B cell (primary cell): ENCODE data around the gene HEXD. TPM values are rescaled to one million over a fixed set of nuclear protein-coding genes. Genes with fewer than 3 reads are reported as not detected.

Experiments used
- ATAC-seq: fragments of 200-7000 bp; cut with Tn5 transposase; one replicate; pipeline ENCODE4 v1.10.0; 2021; ENCODE audit warnings: low read depth, mild to moderate bottlenecking, moderate number of reproducible peaks, moderate library complexity
- CTCF ChIA-PET: fragments of 350-600 bp; sonication (Branson Sonifier 250); formaldehyde crosslinking; loops from one replicate; lab custom pipeline; 2021; ENCODE audit warnings: antibody characterized with exemption, inconsistent platforms; lab: Charles Lee
- POLR2A ChIA-PET: fragments of 350-600 bp; sonication (Branson Sonifier 250); formaldehyde crosslinking; loops from one replicate; lab custom pipeline; 2021; ENCODE audit warnings: antibody characterized with exemption; lab: Charles Lee
- DNase-seq: peaks from one replicate; pipeline ENCODE4 v3.0.0; 2013
- H2AFZ ChIP-seq: 2 replicates; pipeline ENCODE4 v1.6.1; 2012; ENCODE audit warnings: mild to moderate bottlenecking, low read depth, low read length; ENCODE audit not compliant: insufficient read depth, poor library complexity, severe bottlenecking
- H3K27ac ChIP-seq, 2 donors: 1 replicate in 1 of 2; 2 replicates in 1 of 2; pipeline ENCODE4 v1.5.1; 2012 to 2013; ENCODE audit warnings: low read length in 2 of 2, mild to moderate bottlenecking in 2 of 2, moderate library complexity in 1 of 2
- H3K27me3 ChIP-seq, 4 experiments: fragments of 200-600 bp in 1 of 4; sonication (generic) in 1 of 4; replicated peaks in 1 of 4; 1 replicate in 2 of 4; 2 replicates in 2 of 4; pipeline versions ENCODE4 v1.6.1 to v1.7.0; 2013 to 2016; ENCODE audit warnings: low read length in 3 of 4, mild to moderate bottlenecking in 2 of 4, mixed read lengths in 1 of 4, moderate library complexity in 1 of 4; ENCODE audit not compliant: insufficient read depth in 4 of 4, control insufficient read depth in 3 of 4; ENCODE audit errors: control extremely low read depth in 1 of 4
- H3K36me3 ChIP-seq, 2 experiments: replicated peaks in 1 of 2; 1 replicate in 1 of 2; 2 replicates in 1 of 2; pipeline versions ENCODE4 v1.6.1 to v1.7.1; 2013; ENCODE audit warnings: low read length in 1 of 2; ENCODE audit not compliant: insufficient read depth in 2 of 2, control insufficient read depth in 1 of 2; ENCODE audit errors: control extremely low read depth in 1 of 2, extremely low read depth in 1 of 2
- H3K4me1 ChIP-seq, 2 donors: fragments of 200-600 bp in 1 of 2; sonication (generic) in 1 of 2; 1 replicate in 1 of 2; 2 replicates in 1 of 2; pipeline versions ENCODE4 v1.5.1 to v1.6.1; 2013 to 2017; ENCODE audit warnings: low read length in 2 of 2; ENCODE audit not compliant: control insufficient read depth in 2 of 2, insufficient read depth in 2 of 2
- H3K4me2 ChIP-seq: replicated peaks from 2 replicates; pipeline ENCODE3; 2012; ENCODE audit warnings: mild to moderate bottlenecking, low read depth, low read length; ENCODE audit not compliant: poor library complexity, severe bottlenecking
- H3K4me3 ChIP-seq, 5 experiments: fragments of 200-600 bp in 1 of 5; sonication (generic) in 1 of 5; 1 replicate in 3 of 5; 2 replicates in 2 of 5; pipeline versions ENCODE4 v1.5.1 to v1.7.0; 2011 to 2016; ENCODE audit warnings: low read length in 4 of 5, mild to moderate bottlenecking in 4 of 5, low read depth in 2 of 5, control low read depth in 1 of 5, moderate library complexity in 1 of 5; ENCODE audit not compliant: insufficient read depth in 1 of 5; ENCODE audit errors: control extremely low read depth in 1 of 5, extremely low read depth in 1 of 5
- H3K79me2 ChIP-seq: fragments of 200-600 bp; sonication (generic); one replicate; pipeline ENCODE4 v1.6.0; 2016; ENCODE audit warnings: low read length; ENCODE audit not compliant: control insufficient read depth, insufficient read depth
- H3K9ac ChIP-seq: fragments of 200-600 bp; sonication (generic); 2 replicates; pipeline ENCODE4 v1.6.1; 2017; ENCODE audit warnings: mild to moderate bottlenecking, low read length, moderate library complexity
- H3K9me3 ChIP-seq, 3 donors: one replicate each; pipeline versions ENCODE4 v1.6.1 to v1.7.1; 2013; ENCODE audit warnings: low read length in 2 of 3; ENCODE audit not compliant: control insufficient read depth in 2 of 3, insufficient read depth in 1 of 3; ENCODE audit errors: control extremely low read depth in 1 of 3
- H4K20me1 ChIP-seq: 2 replicates; pipeline ENCODE4 v1.6.0; 2012; ENCODE audit warnings: mild to moderate bottlenecking, low read length; ENCODE audit not compliant: insufficient read depth, control insufficient read depth, poor library complexity, severe bottlenecking
- H3K27ac Mint-ChIP-seq: one replicate; pipeline ENCODE4 v1.8.0; 2021; ENCODE audit warnings: mixed read lengths
- H3K27me3 Mint-ChIP-seq: one replicate; pipeline ENCODE4 v1.8.0; 2021; ENCODE audit warnings: mixed read lengths
- H3K4me1 Mint-ChIP-seq: one replicate; pipeline ENCODE4 v1.8.0; 2021; ENCODE audit warnings: mixed read lengths
- H3K4me3 Mint-ChIP-seq: one replicate; pipeline ENCODE4 v1.8.0; 2021; ENCODE audit warnings: mixed read lengths
- H3K9me3 Mint-ChIP-seq: one replicate; pipeline ENCODE4 v1.8.0; 2022; ENCODE audit warnings: mixed read lengths; ENCODE audit not compliant: insufficient read depth
- EZH2 ChIP-seq: IDR thresholded peaks from 2 replicates; pipeline ENCODE4 v1.6.1; 2012; ENCODE audit warnings: borderline replicate concordance, low read depth, mild to moderate bottlenecking, moderate library complexity, low read length; ENCODE audit not compliant: insufficient read depth, poor library complexity, severe bottlenecking
- WGBS: methylation state at CpG from one replicate; pipeline ENCODE4 v1.1.5; 2013; ENCODE audit warnings: missing lambda C conversion rate; ENCODE audit not compliant: insufficient coverage; 5-methylcytosine and 5-hydroxymethylcytosine counted together
- intact Hi-C: fragments of 100-400 bp; cut with micrococcal nuclease; formaldehyde crosslinking; loops from one replicate; pipeline ENCODE4 v1.10.0; 2022
- polyA plus RNA-seq: library from polyadenylated mRNA; depleted of rRNA; stranded (reverse); fragments of >200 nt; gene quantifications from 2 replicates; pipeline ENCODE4 v1.2.3, GENCODE V29; 2012
- total RNA-seq, 2 donors: library from RNA; stranded (reverse); fragments of 120-200 nt in 1 of 2; gene quantifications; 1 replicate in 1 of 2; 2 replicates in 1 of 2; pipeline versions ENCODE4 v1.2.3 to v1.2.4, GENCODE V29; 2013 to 2022
- TF ChIP-seq, protein P1 (sequence below): fragments of 200-600 bp; IDR thresholded peaks from one replicate; pipeline ENCODE4 v1.8.0; 2022; ENCODE audit warnings: antibody characterized with exemption, mild to moderate bottlenecking

HEXD gene
- total and polyA plus RNA-seq, 2 donors (not counting 1 experiment from before 2014, with no cell fraction given), result 128 to 317 TPM

DNA sequence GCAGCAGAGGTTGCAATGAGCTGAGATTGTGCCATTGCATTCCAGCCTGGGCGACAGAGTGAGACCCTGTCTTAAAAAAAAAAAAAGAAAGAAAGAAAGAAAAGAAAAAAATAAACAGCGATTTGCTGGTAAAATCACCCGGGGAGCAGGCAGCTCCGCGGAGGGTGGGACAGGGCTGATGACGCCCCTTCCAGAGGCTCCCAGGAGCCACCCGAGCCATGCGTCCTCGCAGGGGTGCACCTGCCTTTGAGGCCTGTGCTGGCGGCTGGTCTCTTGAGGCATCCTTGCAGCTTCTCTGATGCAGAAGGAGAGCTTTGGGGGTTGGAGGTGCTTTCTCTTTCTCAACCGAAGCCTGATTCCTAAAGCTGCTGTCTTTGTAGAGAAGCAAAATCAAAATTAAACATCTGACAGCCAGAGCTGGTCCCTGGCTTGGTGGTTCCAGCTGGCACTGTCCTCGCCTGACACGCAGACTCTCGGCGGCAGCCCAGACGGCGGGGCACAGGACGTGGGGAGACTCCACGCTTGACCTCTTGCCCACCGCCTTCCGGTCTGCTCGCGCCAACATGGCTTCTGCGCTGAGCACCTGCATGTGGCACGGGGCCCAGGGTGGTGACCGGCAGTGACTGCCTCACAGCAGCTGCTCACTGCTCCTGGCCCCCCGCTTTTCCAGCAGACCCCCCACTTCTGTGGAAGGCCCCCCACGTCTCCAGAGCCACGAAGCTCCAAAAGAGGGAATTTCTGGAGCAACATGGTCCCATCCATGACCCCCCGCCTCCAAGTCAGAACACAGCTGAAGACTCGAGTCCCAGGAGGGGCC lies 40.0 kb upstream of the HEXD start:
- Histone ChIP-seq H4K20me1 (no peaks in the 10 kb centered on the region), H3K9ac (no peak overlapping the region), H3K27me3 (peaks cover 0 to 34% (median 5%) of the 10 kb centered on the region in 4 experiments), H2AFZ (no peak overlapping the region), H3K36me3 (no peaks in the 10 kb centered on the region), H3K4me1 (peaks cover 0 to 1% of the 10 kb centered on the region in 2 donors), H3K9me3 (peaks cover 0 to 5% (median 0%) of the 10 kb centered on the region in 3 donors), H3K79me2 (no peaks in the 10 kb centered on the region), H3K27ac (no peak overlapping the region), H3K4me2 (no peak overlapping the region), H3K4me3 (no peak overlapping the region)
- POLR2A ChIA-PET, result no interaction called here
- intact Hi-C loops, result no loop called here
- H3K9me3 Mint-ChIP-seq, result no peaks in the 10 kb centered on the region
- WGBS, result 80% methylated on average over 28 of the region's 31 CpGs
- CTCF ChIA-PET, result interaction anchor here (0.7 kb wide), 1 partner anchor 9 kb away, joined by 5 read pairs; no protein-coding TSS in a partner anchor
- DNase-seq (no peak), ATAC-seq (no peak)
- H3K27ac Mint-ChIP-seq, result no peak overlapping the region
- H3K4me3 Mint-ChIP-seq, result no peak overlapping the region
- no peak for TF ChIP-seq EZH2
- TF ChIP-seq, protein P1, sequence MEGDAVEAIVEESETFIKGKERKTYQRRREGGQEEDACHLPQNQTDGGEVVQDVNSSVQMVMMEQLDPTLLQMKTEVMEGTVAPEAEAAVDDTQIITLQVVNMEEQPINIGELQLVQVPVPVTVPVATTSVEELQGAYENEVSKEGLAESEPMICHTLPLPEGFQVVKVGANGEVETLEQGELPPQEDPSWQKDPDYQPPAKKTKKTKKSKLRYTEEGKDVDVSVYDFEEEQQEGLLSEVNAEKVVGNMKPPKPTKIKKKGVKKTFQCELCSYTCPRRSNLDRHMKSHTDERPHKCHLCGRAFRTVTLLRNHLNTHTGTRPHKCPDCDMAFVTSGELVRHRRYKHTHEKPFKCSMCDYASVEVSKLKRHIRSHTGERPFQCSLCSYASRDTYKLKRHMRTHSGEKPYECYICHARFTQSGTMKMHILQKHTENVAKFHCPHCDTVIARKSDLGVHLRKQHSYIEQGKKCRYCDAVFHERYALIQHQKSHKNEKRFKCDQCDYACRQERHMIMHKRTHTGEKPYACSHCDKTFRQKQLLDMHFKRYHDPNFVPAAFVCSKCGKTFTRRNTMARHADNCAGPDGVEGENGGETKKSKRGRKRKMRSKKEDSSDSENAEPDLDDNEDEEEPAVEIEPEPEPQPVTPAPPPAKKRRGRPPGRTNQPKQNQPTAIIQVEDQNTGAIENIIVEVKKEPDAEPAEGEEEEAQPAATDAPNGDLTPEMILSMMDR, result no peak
- H3K27me3 Mint-ChIP-seq, result peaks cover 22% of the 10 kb centered on the region
- peaks cover 6% of the 10 kb centered on the region for H3K4me1 Mint-ChIP-seq

DNA sequence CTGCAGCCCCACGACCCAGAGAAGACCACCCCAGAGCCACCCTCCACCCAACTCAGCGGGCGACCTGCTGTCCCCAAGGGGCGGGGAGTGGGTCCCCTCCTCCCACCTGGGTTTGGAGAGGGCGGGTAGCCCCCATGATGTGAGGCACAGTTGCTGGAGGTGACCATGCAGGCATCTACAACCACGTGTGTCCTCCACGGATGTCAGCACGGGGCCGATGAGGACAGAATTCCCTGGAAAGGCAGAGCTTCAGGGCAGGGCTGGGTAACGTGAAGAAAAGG lies 39.5 kb upstream of the HEXD start:
- ATAC-seq, result no peak
- TF ChIP-seq, protein P1, result no peak
- TF ChIP-seq EZH2, result no peak
- Mint-ChIP-seq H3K27me3 (peaks cover 18% of the 10 kb centered on the region), H3K4me1 (peaks cover 2% of the 10 kb centered on the region), H3K27ac (no peak overlapping the region), H3K9me3 (no peaks in the 10 kb centered on the region), H3K4me3 (no peak overlapping the region)
- peaks cover 0 to 5% (median 0%) of the 10 kb centered on the region in 3 donors for H3K9me3 ChIP-seq
- no peaks in the 10 kb centered on the region for H3K79me2 ChIP-seq
- H3K4me3 ChIP-seq, result no peak overlapping the region
- H3K4me2 ChIP-seq, result no peak overlapping the region
- intact Hi-C loops, result no loop called here
- H3K36me3 ChIP-seq, result no peaks in the 10 kb centered on the region
- H3K4me1 ChIP-seq, result no peaks in the 10 kb centered on the region
- H3K9ac ChIP-seq, result no peak overlapping the region
- no peaks in the 10 kb centered on the region for H4K20me1 ChIP-seq
- ChIA-PET CTCF (interaction anchor here (0.7 kb wide), 1 partner anchor 9 kb away, joined by 5 read pairs; no protein-coding TSS in a partner anchor), POLR2A (no interaction called here)
- H3K27me3 ChIP-seq, result peaks cover 0 to 38% (median 4%) of the 10 kb centered on the region in 4 experiments
- H3K27ac ChIP-seq, result no peak overlapping the region
- H2AFZ ChIP-seq, result no peak overlapping the region
- 84% methylated on average over 8 of the region's 10 CpGs for WGBS
- no peak for DNase-seq
